OCI-LY7 (cell line): Measurements from ENCODE around the gene NCBP1. TPM values are rescaled to one million over a fixed set of nuclear protein-coding genes. Genes with fewer than 3 reads are reported as not detected.

Experiments used
- BruUV-seq: library from RNA; stranded (reverse); fragments of 400-500 nt; replicated peaks from 2 replicates; lab custom pipeline; 2021; lab: Mats Ljungman, UMichigan
- CTCF ChIA-PET: fragments of 300-600 bp; sonication (Branson Sonifier 250); formaldehyde crosslinking; loops from one replicate; lab custom pipeline; 2022; ENCODE audit warnings: antibody characterized with exemption; ENCODE audit not compliant: unreplicated experiment; lab: Charles Lee
- POLR2A ChIA-PET: fragments of 300-600 bp; sonication (Branson Sonifier 250); formaldehyde crosslinking; loops from one replicate; lab custom pipeline; 2022; ENCODE audit warnings: antibody characterized with exemption; lab: Charles Lee
- DNase-seq: peaks from one replicate; pipeline ENCODE4 v3.0.0-alpha.2; 2015; ENCODE audit warnings: low spot score
- H2AFZ ChIP-seq: fragments of 200-600 bp; sonication (generic), shearing (Covaris generic); 2 replicates; pipeline ENCODE4 v1.6.1; 2014; ENCODE audit warnings: mild to moderate bottlenecking, antibody characterized with exemption, low read length, moderate library complexity
- H3K27ac ChIP-seq: fragments of 200-600 bp; sonication (generic); 2 replicates; pipeline ENCODE4 v1.5.1; 2014; ENCODE audit warnings: mixed run types, low read depth, mild to moderate bottlenecking, moderate library complexity, low read length, inconsistent platforms; ENCODE audit not compliant: poor library complexity, severe bottlenecking
- H3K36me3 ChIP-seq: fragments of 200-600 bp; sonication (generic); 2 replicates; pipeline ENCODE4 v1.6.1; 2014; ENCODE audit warnings: mild to moderate bottlenecking, antibody characterized with exemption, low read length, moderate library complexity, mixed read lengths; ENCODE audit not compliant: insufficient read depth
- H3K4me1 ChIP-seq: fragments of 200-600 bp; sonication (generic); 2 replicates; pipeline ENCODE4 v1.5.1; 2014; ENCODE audit warnings: mild to moderate bottlenecking, low read length; ENCODE audit not compliant: insufficient read depth, poor library complexity, severe bottlenecking
- H3K4me2 ChIP-seq: fragments of 200-600 bp; sonication (generic); 2 replicates; pipeline ENCODE4 v1.6.1; 2014; ENCODE audit warnings: mild to moderate bottlenecking, low read length
- H3K4me3 ChIP-seq: fragments of 200-600 bp; sonication (generic); 2 replicates; pipeline ENCODE4 v1.5.1; 2014; ENCODE audit warnings: mild to moderate bottlenecking, low read depth, low read length; ENCODE audit not compliant: poor library complexity, severe bottlenecking
- H3K79me2 ChIP-seq: fragments of 200-600 bp; sonication (generic); 2 replicates; pipeline ENCODE4 v1.6.1; 2016; ENCODE audit warnings: low read depth, mild to moderate bottlenecking, low read length, moderate library complexity, mixed read lengths; ENCODE audit not compliant: insufficient read depth
- H3K9me2 ChIP-seq: fragments of 200-600 bp; sonication (generic); 2 replicates; pipeline ENCODE4 v1.6.1; 2016; ENCODE audit warnings: mild to moderate bottlenecking, low read length, mixed read lengths; ENCODE audit not compliant: insufficient read depth
- H3K9me3 ChIP-seq: fragments of 200-600 bp; sonication (generic); 2 replicates; pipeline ENCODE4 v1.6.1; 2014; ENCODE audit warnings: mild to moderate bottlenecking, mixed run types, low read length, mixed read lengths
- H4K20me1 ChIP-seq: fragments of 200-600 bp; sonication (generic); 2 replicates; pipeline ENCODE4 v1.6.1; 2014; ENCODE audit warnings: mild to moderate bottlenecking, antibody characterized with exemption, low read length, moderate library complexity, mixed read lengths; ENCODE audit not compliant: insufficient read depth
- CTCF ChIP-seq: fragments of 200-600 bp; sonication (generic); conservative IDR thresholded peaks from 2 replicates; pipeline ENCODE4 v1.5.1; 2014; ENCODE audit warnings: mild to moderate bottlenecking, antibody characterized with exemption, low read length, moderate library complexity, mixed read lengths
- EZH2phosphoT487 ChIP-seq: fragments of 200-600 bp; sonication (generic); IDR thresholded peaks from 2 replicates; pipeline ENCODE4 v1.6.1; 2018; ENCODE audit warnings: low read depth, borderline replicate concordance, mild to moderate bottlenecking, mixed run types, antibody characterized with exemption, low read length, moderate library complexity, mixed read lengths
- intact Hi-C: fragments of 100-400 bp; cut with micrococcal nuclease; formaldehyde crosslinking; loops from one replicate; pipeline ENCODE4 v1.10.0; 2022; ENCODE audit not compliant: unreplicated experiment
- total RNA-seq, 2 experiments: library from RNA; depleted of rRNA in 1 of 2; stranded (reverse); fragments of >200 nt in 1 of 2; shearing (Covaris generic) in 1 of 2; gene quantifications; 2 replicates each; pipeline ENCODE4 v1.2.3, GENCODE V29; 2014 to 2022

Gene NCBP1
- total RNA-seq, 2 experiments from 2014 or later: 37.8 to 54.7 TPM

DNA sequence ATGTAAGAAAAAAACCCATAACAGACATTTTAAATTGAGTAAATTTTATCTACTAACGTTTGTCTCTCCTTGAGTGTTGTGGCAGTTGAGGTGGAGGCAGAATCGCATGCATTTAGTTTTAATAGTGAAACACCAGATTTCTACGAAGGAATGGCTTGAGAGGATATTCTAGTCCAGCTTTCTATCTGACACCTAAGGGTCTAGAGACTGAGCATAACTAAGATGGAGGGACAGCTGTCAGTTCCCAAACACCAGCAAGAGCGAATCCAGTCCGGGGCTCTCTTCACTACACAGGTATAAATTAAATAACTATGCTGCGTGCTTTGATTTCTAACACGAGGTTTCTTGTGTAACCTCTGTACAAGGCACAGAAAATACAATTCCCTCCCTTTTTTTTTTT, 1.4 kb downstream of the NCBP1 start:
- intact Hi-C loops: loop anchor here (10.0 kb wide), 1 partner anchor 1220 kb away; the partner anchor contains the start of gene ZNF367

DNA sequence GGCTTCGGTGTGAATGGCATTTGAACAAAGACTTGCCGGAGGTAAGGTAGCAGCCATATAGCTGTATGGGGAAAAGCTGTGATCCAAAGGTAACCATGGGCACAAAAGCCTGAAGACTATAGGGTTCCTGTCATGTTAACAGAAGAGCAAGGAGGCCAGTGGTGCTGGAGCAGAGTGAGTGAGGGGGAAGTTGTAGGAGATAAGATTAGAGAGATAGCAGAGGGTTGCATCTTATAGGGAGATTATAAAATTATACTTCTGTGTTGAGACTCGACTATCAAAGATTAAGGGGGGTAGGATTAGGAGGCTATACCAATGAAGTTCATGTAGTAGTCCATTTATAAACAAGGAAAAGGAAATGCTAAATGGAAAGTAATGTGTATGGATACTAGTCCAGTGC, 3.3 kb downstream of the NCBP1 start:
- DNase-seq: no peak
- TF ChIP-seq EZH2phosphoT487 (no peak), CTCF (no peak)
- no TSS peak for BruUV-seq
- H3K27ac ChIP-seq: no peak overlapping the region
- H3K9me2 ChIP-seq: no peaks in the 10 kb centered on the region
- H4K20me1 ChIP-seq: peaks cover 50% of the 10 kb centered on the region
- peaks cover 92% of the 10 kb centered on the region for H3K79me2 ChIP-seq
- H3K4me3 ChIP-seq: peak overlapping the region; percentile 9
- H3K4me1 ChIP-seq: peaks cover 40% of the 10 kb centered on the region
- H3K36me3 ChIP-seq: peaks cover 59% of the 10 kb centered on the region
- intact Hi-C loops: loop anchor here (10.0 kb wide), 1 partner anchor 1222 kb away; the partner anchor contains the start of gene ZNF367
- peak overlapping the region; percentile 51 for H3K4me2 ChIP-seq
- no peak overlapping the region for H2AFZ ChIP-seq
- POLR2A ChIA-PET: interaction anchor here (0.6 to 1.0 kb wide), 3 partner anchors 14 to 745 kb away, joined by 3 to 4 read pairs (median 3); no protein-coding TSS in a partner anchor
- CTCF ChIA-PET: no interaction called here
- H3K9me3 ChIP-seq: no peaks in the 10 kb centered on the region

More for the DNA sequence above, 1.4 kb downstream of the NCBP1 start:
- Histone ChIP-seq H3K36me3 (peaks cover 43% of the 10 kb centered on the region), H4K20me1 (peaks cover 43% of the 10 kb centered on the region), H3K79me2 (peaks cover 92% of the 10 kb centered on the region), H3K4me1 (peaks cover 47% of the 10 kb centered on the region), H2AFZ (no peak overlapping the region), H3K9me2 (no peaks in the 10 kb centered on the region), H3K4me2 (peak overlapping the region; percentile 67), H3K9me3 (no peaks in the 10 kb centered on the region), H3K27ac (peak overlapping the region; percentile 89), H3K4me3 (peak overlapping the region; percentile 97)
- ChIA-PET POLR2A (no interaction called here), CTCF (no interaction called here)
- TF ChIP-seq CTCF (no peak), EZH2phosphoT487 (no peak)
- DNase-seq: no peak
- TSS peak; percentile 69 for BruUV-seq

DNA sequence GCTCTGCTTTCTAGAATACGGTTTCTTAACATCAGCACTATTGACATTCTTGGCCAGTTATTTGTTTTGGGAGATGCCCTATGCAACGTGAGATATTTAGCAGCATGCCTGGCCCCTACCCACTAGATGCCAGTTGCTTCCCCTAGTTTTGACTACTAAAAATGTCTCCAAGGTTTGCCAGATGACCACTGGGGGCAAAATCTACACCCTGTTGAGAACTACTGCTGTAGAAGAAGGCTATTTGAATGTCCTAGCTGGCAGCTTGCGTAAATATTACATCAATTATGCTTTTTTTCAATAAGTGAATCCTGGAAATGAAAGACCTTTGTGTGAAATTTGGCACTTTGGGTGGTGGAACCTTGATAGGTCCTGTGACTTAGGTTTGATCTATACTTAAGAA, 5.0 kb downstream of the NCBP1 start:
- peaks cover 36% of the 10 kb centered on the region for H3K4me1 ChIP-seq
- H3K4me2 ChIP-seq: peak overlapping the region; percentile 27
- POLR2A ChIA-PET: interaction anchor here (0.7 to 1.6 kb wide), 2 partner anchors 9 to 1959 kb away, joined by 3 to 5 read pairs; no protein-coding TSS in a partner anchor
- peaks cover 93% of the 10 kb centered on the region for H3K79me2 ChIP-seq
- no peaks in the 10 kb centered on the region for H3K9me2 ChIP-seq
- H3K36me3 ChIP-seq: peaks cover 76% of the 10 kb centered on the region
- intact Hi-C loops: loop anchor here (10.0 kb wide), 1 partner anchor 1224 kb away; the partner anchor contains the start of gene ZNF367
- H3K27ac ChIP-seq: no peak overlapping the region
- H4K20me1 ChIP-seq: peaks cover 50% of the 10 kb centered on the region
- no peak overlapping the region for H3K4me3 ChIP-seq
- H3K9me3 ChIP-seq: no peaks in the 10 kb centered on the region
- BruUV-seq: no TSS peak
- DNase-seq: peak; percentile 6
- no peak overlapping the region for H2AFZ ChIP-seq
- TF ChIP-seq CTCF: peak; percentile 56
- no peak for TF ChIP-seq EZH2phosphoT487
- CTCF ChIA-PET: no interaction called here
